ENCODE data around the gene CORO7.

GRCh38 chr16:4313563-4314531, 102.5 kb downstream of the CORO7 start:
- TF ChIP-seq CTCF (IDR thresholded peaks at IDR 0.05 in 8 of 11, conservative IDR thresholded peaks at IDR 0.05 in 3 of 11) (peak in 7 of 11 experiments; percentile 40 to 73 (median 63)), POLR2AphosphoS5 (IDR thresholded peaks at IDR 0.05) (no peak), POLR2A (IDR thresholded peaks at IDR 0.05) (no peak)
